OCI-LY7 (cell line): ENCODE results near the gene MAN1A1.

Experiments
- EZH2phosphoT487 ChIP-seq: fragments of 200-600 bp; sonication (generic); IDR thresholded peaks from 2 replicates; pipeline ENCODE4 v1.6.1; 2018; ENCODE audit warnings: low read depth, borderline replicate concordance, mild to moderate bottlenecking, mixed run types, antibody characterized with exemption, low read length, moderate library complexity, mixed read lengths
- TF ChIP-seq, protein P1 (sequence below): fragments of 200-600 bp; sonication (generic); conservative IDR thresholded peaks from 2 replicates; pipeline ENCODE4 v1.5.1; 2014; ENCODE audit warnings: mild to moderate bottlenecking, antibody characterized with exemption, low read length, moderate library complexity, mixed read lengths

- TF ChIP-seq, protein P1, sequence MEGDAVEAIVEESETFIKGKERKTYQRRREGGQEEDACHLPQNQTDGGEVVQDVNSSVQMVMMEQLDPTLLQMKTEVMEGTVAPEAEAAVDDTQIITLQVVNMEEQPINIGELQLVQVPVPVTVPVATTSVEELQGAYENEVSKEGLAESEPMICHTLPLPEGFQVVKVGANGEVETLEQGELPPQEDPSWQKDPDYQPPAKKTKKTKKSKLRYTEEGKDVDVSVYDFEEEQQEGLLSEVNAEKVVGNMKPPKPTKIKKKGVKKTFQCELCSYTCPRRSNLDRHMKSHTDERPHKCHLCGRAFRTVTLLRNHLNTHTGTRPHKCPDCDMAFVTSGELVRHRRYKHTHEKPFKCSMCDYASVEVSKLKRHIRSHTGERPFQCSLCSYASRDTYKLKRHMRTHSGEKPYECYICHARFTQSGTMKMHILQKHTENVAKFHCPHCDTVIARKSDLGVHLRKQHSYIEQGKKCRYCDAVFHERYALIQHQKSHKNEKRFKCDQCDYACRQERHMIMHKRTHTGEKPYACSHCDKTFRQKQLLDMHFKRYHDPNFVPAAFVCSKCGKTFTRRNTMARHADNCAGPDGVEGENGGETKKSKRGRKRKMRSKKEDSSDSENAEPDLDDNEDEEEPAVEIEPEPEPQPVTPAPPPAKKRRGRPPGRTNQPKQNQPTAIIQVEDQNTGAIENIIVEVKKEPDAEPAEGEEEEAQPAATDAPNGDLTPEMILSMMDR: no peak
- TF ChIP-seq EZH2phosphoT487: no peak
These were observed 173.1 kb downstream of the MAN1A1 start for GRCh38 chr6:119176445-119176844.
